HCT116 (cell line): ENCODE data around the gene USP7. TPM values are rescaled to one million over a fixed set of nuclear protein-coding genes. Genes with fewer than 3 reads are reported as not detected.

Experiments
- ATAC-seq: fragments of 200-7000 bp; cut with Tn5 transposase; 2 replicates; pipeline ENCODE4 v1.9.1; 2020; ENCODE audit warnings: mild to moderate bottlenecking, moderate library complexity
- BruUV-seq: library from RNA; stranded (reverse); fragments of 400-500 nt; replicated peaks from 2 replicates; lab custom pipeline; 2021; lab: Mats Ljungman, UMichigan
- CTCF ChIA-PET: fragments of 300-600 bp; sonication (Branson Sonifier 250); formaldehyde crosslinking; loops from one replicate; lab custom pipeline; 2021; ENCODE audit warnings: antibody characterized with exemption; lab: Charles Lee
- POLR2A ChIA-PET: fragments of 300-600, 350-600 bp; sonication (Branson Sonifier 250); formaldehyde crosslinking; loops from one replicate; lab custom pipeline; 2021; ENCODE audit warnings: antibody characterized with exemption; lab: Charles Lee
- RAD21 ChIA-PET, 2 experiments: fragments of 300-600 bp; sonication (Branson Sonifier 250); formaldehyde crosslinking; loops; one replicate each; lab custom pipeline; 2023; ENCODE audit warnings: low total read pairs in 2 of 2; ENCODE audit not compliant: uncharacterized antibody in 2 of 2, unreplicated experiment in 2 of 2, low non-redundant PET in 1 of 2; lab: Charles Lee
- DNase-seq: peaks from one replicate; pipeline ENCODE4 v3.0.0-alpha.2; 2010; ENCODE audit warnings: low read depth, low spot score
- H2AFZ ChIP-seq: fragments of 200-600 bp; shearing (Covaris generic), sonication (generic); 2 replicates; pipeline ENCODE4 v1.6.1; 2017; ENCODE audit warnings: low read depth, mixed run types, mixed read lengths, antibody characterized with exemption, low read length; ENCODE audit not compliant: poor library complexity, severe bottlenecking
- H3K27ac ChIP-seq: 2 replicates; pipeline ENCODE4 v1.5.1; 2012; ENCODE audit warnings: low read depth, low read length
- H3K27me3 ChIP-seq: fragments of 200-600 bp; sonication (generic); 2 replicates; pipeline ENCODE4 v1.6.1; 2016; ENCODE audit warnings: mixed run types, low read length, mixed read lengths; ENCODE audit not compliant: insufficient read depth
- H3K36me3 ChIP-seq, 2 experiments: fragments of 200-500 bp in 1 of 2; fragments of 200-600 bp in 1 of 2; sonication (Bioruptor generic) in 1 of 2; sonication (generic) in 1 of 2; 2 replicates each; pipeline versions ENCODE4 v1.5.1 to v1.6.1; 2014 to 2016; ENCODE audit warnings: low read length in 2 of 2, inconsistent platforms in 1 of 2, mixed read lengths in 1 of 2, mixed run types in 1 of 2; ENCODE audit not compliant: insufficient read depth in 2 of 2, control insufficient read depth in 1 of 2
- H3K4me1 ChIP-seq, 2 experiments: fragments of 200-600 bp in 1 of 2; sonication (generic) in 1 of 2; 2 replicates each; pipeline versions ENCODE4 v1.5.1 to v1.6.1; 2012 to 2017; ENCODE audit warnings: low read length in 2 of 2, inconsistent platforms in 1 of 2, mild to moderate bottlenecking in 1 of 2, mixed read lengths in 1 of 2, mixed run types in 1 of 2, moderate library complexity in 1 of 2; ENCODE audit not compliant: insufficient read depth in 2 of 2, control insufficient read depth in 1 of 2
- H3K4me2 ChIP-seq: fragments of 200-600 bp; sonication (generic); 2 replicates; pipeline ENCODE4 v1.6.1; 2017; ENCODE audit warnings: mixed run types, low read length, mixed read lengths
- H3K4me3 ChIP-seq, 2 experiments: fragments of 200-600 bp in 1 of 2; sonication (generic) in 1 of 2; replicated peaks in 1 of 2; 2 replicates each; pipeline ENCODE4 v1.5.1; 2011 to 2016; ENCODE audit warnings: low read length in 2 of 2, control low read depth in 1 of 2, low read depth in 1 of 2, mild to moderate bottlenecking in 1 of 2, mixed read lengths in 1 of 2, mixed run types in 1 of 2
- H3K79me2 ChIP-seq: fragments of 200-600 bp; sonication (generic); 2 replicates; pipeline ENCODE4 v1.6.1; 2017; ENCODE audit warnings: mild to moderate bottlenecking, mixed run types, low read length, moderate library complexity, mixed read lengths; ENCODE audit not compliant: insufficient read depth
- H3K9ac ChIP-seq: fragments of 200-600 bp; sonication (generic); 2 replicates; pipeline ENCODE4 v1.6.1; 2016; ENCODE audit warnings: low read length, mixed read lengths
- H3K9me2 ChIP-seq: fragments of 200-600 bp; sonication (generic), shearing (Covaris generic); 2 replicates; pipeline ENCODE4 v1.6.1; 2017; ENCODE audit warnings: mixed run types, mild to moderate bottlenecking, moderate library complexity; ENCODE audit not compliant: insufficient read depth
- H3K9me3 ChIP-seq, 2 experiments: fragments of 200-500 bp in 1 of 2; fragments of 200-600 bp in 1 of 2; sonication (Bioruptor generic) in 1 of 2; sonication (generic) in 1 of 2; 2 replicates each; pipeline ENCODE4 v1.6.1; 2014 to 2017; ENCODE audit warnings: low read length in 2 of 2, mixed read lengths in 2 of 2, inconsistent platforms in 1 of 2, low read depth in 1 of 2, mild to moderate bottlenecking in 1 of 2, mixed run types in 1 of 2, moderate library complexity in 1 of 2; ENCODE audit not compliant: control insufficient read depth in 1 of 2, insufficient read depth in 1 of 2
- H4K20me1 ChIP-seq: fragments of 200-600 bp; sonication (generic), shearing (Covaris generic); 2 replicates; pipeline ENCODE4 v1.6.1; 2017; ENCODE audit warnings: mixed run types, mild to moderate bottlenecking, moderate library complexity; ENCODE audit not compliant: insufficient read depth
- ATF3 ChIP-seq: IDR thresholded peaks from 2 replicates; pipeline ENCODE4 v1.6.1; 2012
- CBX3 ChIP-seq: IDR thresholded peaks from 2 replicates; pipeline ENCODE4 v1.6.1; 2012; ENCODE audit warnings: low read depth
- CEBPB ChIP-seq: IDR thresholded peaks from 2 replicates; pipeline ENCODE4 v1.6.1; 2012; ENCODE audit warnings: low read depth
- ELF1 ChIP-seq: IDR thresholded peaks from 2 replicates; pipeline ENCODE4 v1.6.1; 2012; ENCODE audit warnings: low read depth, borderline replicate concordance
- EZH2 ChIP-seq: fragments of 200-600 bp; sonication (generic); IDR thresholded peaks from 2 replicates; pipeline ENCODE4 v1.6.1; 2017; ENCODE audit warnings: antibody characterized with exemption, mixed run types
- EZH2phosphoT487 ChIP-seq: fragments of 200-600 bp; IDR thresholded peaks from 2 replicates; pipeline ENCODE4 v1.6.1; 2018; ENCODE audit warnings: antibody characterized with exemption, borderline replicate concordance
- POLR2AphosphoS5 ChIP-seq: IDR thresholded peaks from 2 replicates; pipeline ENCODE4 v1.6.1; 2011; ENCODE audit warnings: mild to moderate bottlenecking, low read depth, low read length, moderate library complexity
- REST ChIP-seq: IDR thresholded peaks from 2 replicates; pipeline ENCODE4 v1.6.1; 2012; ENCODE audit warnings: low read depth
- SP1 ChIP-seq: IDR thresholded peaks from 2 replicates; pipeline ENCODE4 v1.6.1; 2012; ENCODE audit warnings: low read depth
- SRF ChIP-seq: IDR thresholded peaks from 2 replicates; pipeline ENCODE4 v1.6.1; 2012; ENCODE audit warnings: low read depth
- TCF7L2 ChIP-seq: IDR thresholded peaks from 2 replicates; pipeline ENCODE4 v1.7.0; 2011; ENCODE audit warnings: borderline replicate concordance, inconsistent platforms; ENCODE audit not compliant: insufficient read depth, insufficient read length; ENCODE audit errors: extremely low read depth
- ZFX ChIP-seq: fragments of 450-650 bp; IDR thresholded peaks from 2 replicates; pipeline ENCODE4 v1.6.1; 2017
- ZNF274 ChIP-seq: fragments of 200-500 bp; sonication (Bioruptor generic); IDR thresholded peaks from 2 replicates; pipeline ENCODE4 v1.6.1; 2014; ENCODE audit warnings: mild to moderate bottlenecking, low read depth, low read length, inconsistent platforms
- intact Hi-C: fragments of 100-400 bp; cut with micrococcal nuclease; formaldehyde crosslinking; loops from 2 replicates; pipeline ENCODE4 v1.10.0; 2022
- total RNA-seq: library from RNA; stranded (reverse); gene quantifications from one replicate; pipeline ENCODE4 v1.2.1, GENCODE V29; 2021; ENCODE audit not compliant: unreplicated experiment
- TF ChIP-seq, protein P1 (sequence below), 3 experiments: fragments of 200-600 bp in 1 of 3; sonication (generic) in 1 of 3; IDR thresholded peaks in 2 of 3; conservative IDR thresholded peaks in 1 of 3; 2 replicates each; pipeline ENCODE4 v1.5.1; 2012 to 2017; ENCODE audit warnings: low read depth in 2 of 3, low read length in 2 of 3, antibody characterized with exemption in 1 of 3, borderline replicate concordance in 1 of 3, control low read depth in 1 of 3, mild to moderate bottlenecking in 1 of 3, mixed read lengths in 1 of 3, mixed run types in 1 of 3, moderate library complexity in 1 of 3; ENCODE audit not compliant: insufficient read depth in 1 of 3

Gene USP7
- total RNA-seq, 1 experiment from 2014 or later, result 154 TPM

DNA sequence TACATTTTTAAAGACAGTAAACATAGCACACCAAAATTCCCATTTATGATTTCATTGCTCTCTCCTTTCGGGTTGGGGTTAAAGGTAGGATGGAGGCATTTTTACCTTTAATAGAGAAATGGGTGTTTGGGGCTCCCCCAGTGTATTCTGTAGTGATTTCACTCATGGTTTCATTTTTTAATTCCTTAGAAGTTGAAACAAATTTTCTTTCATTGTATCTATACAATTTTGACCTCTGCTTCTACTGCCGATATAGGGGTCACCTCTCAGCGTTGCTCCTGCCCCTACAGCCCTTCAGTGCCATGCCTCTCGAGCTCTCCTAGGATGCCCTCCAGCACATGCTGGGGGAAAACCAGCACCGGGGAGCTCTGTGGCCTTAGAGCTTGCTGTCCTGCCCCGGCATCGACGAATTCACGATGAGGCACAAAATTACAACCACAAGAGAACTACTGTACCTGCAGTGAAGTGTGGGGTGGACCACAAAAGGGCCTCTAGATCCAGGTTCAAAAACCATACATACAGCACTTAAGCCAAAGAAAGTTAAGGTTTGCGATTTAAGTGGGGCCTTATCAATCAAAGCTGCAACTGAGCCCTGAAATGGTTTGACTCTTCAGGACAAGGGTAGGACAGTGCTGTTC, 42.2 kb downstream of the USP7 start:
- Histone ChIP-seq H3K27me3 (no peaks in the 10 kb centered on the region), H3K9me2 (no peaks in the 10 kb centered on the region), H3K4me1 (no peaks in the 10 kb centered on the region), H2AFZ (no peak overlapping the region), H3K9me3 (no peaks in the 10 kb centered on the region), H3K4me3 (no peak overlapping the region), H4K20me1 (0 out of 2 replicates have a peak, but pooled peaks cover 3% of the 10 kb centered on the region), H3K79me2 (peaks cover 64% of the 10 kb centered on the region), H3K4me2 (no peak overlapping the region), H3K9ac (no peak overlapping the region), H3K36me3 (peaks cover 52% of the 10 kb centered on the region in 2 experiments), H3K27ac (no peak overlapping the region)
- ChIA-PET RAD21 (no interaction called here), CTCF (no interaction called here), POLR2A (no interaction called here)
- no peak for TF ChIP-seq ELF1
- ATAC-seq (no peak), DNase-seq (no peak)
- intact Hi-C loops, result no loop called here
- no TSS peak for BruUV-seq

- no peak overlapping the region for H2AFZ ChIP-seq
- H3K36me3 ChIP-seq, result peaks cover 52 to 59% of the 10 kb centered on the region in 2 experiments
- H3K27ac ChIP-seq, result no peak overlapping the region
- ChIA-PET CTCF (no interaction called here), POLR2A (no interaction called here), RAD21 (no interaction called here)
- H3K9me2 ChIP-seq, result no peaks in the 10 kb centered on the region
- no peak overlapping the region for H3K9ac ChIP-seq
- H3K9me3 ChIP-seq, result no peaks in the 10 kb centered on the region
- no TSS peak for BruUV-seq
- H3K4me2 ChIP-seq, result no peak overlapping the region
- no peak overlapping the region for H3K4me3 ChIP-seq
- 0 out of 2 replicates have a peak, but pooled peaks cover 3% of the 10 kb centered on the region for H4K20me1 ChIP-seq
- peaks cover 63% of the 10 kb centered on the region for H3K79me2 ChIP-seq
- no peaks in the 10 kb centered on the region for H3K4me1 ChIP-seq
- intact Hi-C loops, result no loop called here
- DNase-seq, result no peak
- ATAC-seq, result no peak
- no peaks in the 10 kb centered on the region for H3K27me3 ChIP-seq
- TF ChIP-seq CBX3 (no peak), REST (no peak), CEBPB (no peak), ZFX (no peak), SP1 (no peak), EZH2phosphoT487 (no peak), ZNF274 (no peak), POLR2AphosphoS5 (no peak), EZH2 (no peak), ATF3 (no peak), ELF1 (no peak), TCF7L2 (no peak), SRF (no peak)
- TF ChIP-seq, protein P1, sequence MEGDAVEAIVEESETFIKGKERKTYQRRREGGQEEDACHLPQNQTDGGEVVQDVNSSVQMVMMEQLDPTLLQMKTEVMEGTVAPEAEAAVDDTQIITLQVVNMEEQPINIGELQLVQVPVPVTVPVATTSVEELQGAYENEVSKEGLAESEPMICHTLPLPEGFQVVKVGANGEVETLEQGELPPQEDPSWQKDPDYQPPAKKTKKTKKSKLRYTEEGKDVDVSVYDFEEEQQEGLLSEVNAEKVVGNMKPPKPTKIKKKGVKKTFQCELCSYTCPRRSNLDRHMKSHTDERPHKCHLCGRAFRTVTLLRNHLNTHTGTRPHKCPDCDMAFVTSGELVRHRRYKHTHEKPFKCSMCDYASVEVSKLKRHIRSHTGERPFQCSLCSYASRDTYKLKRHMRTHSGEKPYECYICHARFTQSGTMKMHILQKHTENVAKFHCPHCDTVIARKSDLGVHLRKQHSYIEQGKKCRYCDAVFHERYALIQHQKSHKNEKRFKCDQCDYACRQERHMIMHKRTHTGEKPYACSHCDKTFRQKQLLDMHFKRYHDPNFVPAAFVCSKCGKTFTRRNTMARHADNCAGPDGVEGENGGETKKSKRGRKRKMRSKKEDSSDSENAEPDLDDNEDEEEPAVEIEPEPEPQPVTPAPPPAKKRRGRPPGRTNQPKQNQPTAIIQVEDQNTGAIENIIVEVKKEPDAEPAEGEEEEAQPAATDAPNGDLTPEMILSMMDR (IDR thresholded peaks at IDR 0.05 in 2 of 3, conservative IDR thresholded peaks at IDR 0.05 in 1 of 3; ENCODE audit: borderline replicate concordance in 1 of 3, insufficient read depth in 1 of 3, low read depth in 2 of 3, low read length in 2 of 3), result no peak
Measured at GRCh38 chr16:8920645-8921346, 42.9 kb downstream of the USP7 start.
